ENCODE results near the gene KLHDC7A.

GRCh38 chr1:18504609-18505008 lies 23.9 kb downstream of the KLHDC7A start:
- TF ChIP-seq POLR2AphosphoS5 (IDR thresholded peaks at IDR 0.05) (no peak), CTCF (IDR thresholded peaks at IDR 0.05) (no peak), EP300 (IDR thresholded peaks at IDR 0.05) (no peak)

Measured in upper lobe of left lung (tissue), 4 donors.